Purkinje cell (primary cell): ENCODE data around the gene ZNF260. TPM values are rescaled to one million over a fixed set of nuclear protein-coding genes. Genes with fewer than 3 reads are reported as not detected.

Source experiments
- polyA plus RNA-seq: library from polyadenylated mRNA; unstranded; fragments of >200 nt; fragmentation: Nextera tagmentation; gene quantifications from 2 replicates; pipeline ENCODE4 v1.2.1, GENCODE V29; 2014

Gene ZNF260
- 17.6 and 17.7 TPM in 2 replicates for polyA plus RNA-seq

GRCh38 chr19:36528194-36528920, at the start of gene ZNF260:
ZNF260 (minus strand) TSS chr19:36528271; CDS start chr19:36515238, 13,033 bp downstream.

GRCh38 chr19:36573020-36573894, 45.2 kb upstream of the ZNF260 start, which contains the start of gene ZNF529:
ZNF529 (minus strand) TSS chr19:36573292; CDS start chr19:36572346, 946 bp downstream.

GRCh38 chr19:36489118-36489919, 38.8 kb downstream of the ZNF260 start, which contains the start of gene ZNF566:
ZNF566 (minus strand) TSS chr19:36489561; CDS start chr19:36476557, 13,004 bp downstream.

Other genes starting within 250 kb of the ZNF260 start
- 17.6 and 20.7 TPM in 2 replicates for gene ZFP14, start 149.1 kb downstream of the ZNF260 start, polyA plus RNA-seq
- 11.2 and 19.0 TPM in 2 replicates for gene ZFP82, start 109.6 kb downstream of the ZNF260 start, polyA plus RNA-seq
- gene ZNF566, start 38.7 kb downstream of the ZNF260 start, polyA plus RNA-seq, result 4.7 and 7.6 TPM in 2 replicates
- gene ZNF529, start 45.0 kb upstream of the ZNF260 start, polyA plus RNA-seq, result 11.8 and 17.0 TPM in 2 replicates
- gene ZNF382, start 77.0 kb upstream of the ZNF260 start, polyA plus RNA-seq, result 7.0 and 7.6 TPM in 2 replicates
- 2.6 and 6.4 TPM in 2 replicates for gene ZNF461, start 138.6 kb upstream of the ZNF260 start, polyA plus RNA-seq
- gene ZNF567, start 159.3 kb upstream of the ZNF260 start, polyA plus RNA-seq, result 6.9 and 15.1 TPM in 2 replicates
- 0.17 and 0.25 TPM in 2 replicates for gene ZNF850, start 244.5 kb upstream of the ZNF260 start, polyA plus RNA-seq